ENCODE results near the gene HSD3B7. TPM values are rescaled to one million over a fixed set of nuclear protein-coding genes. Genes with fewer than 3 reads are reported as not detected.
A peak's percentile ranks its signal among the peaks of the same experiment; 100 is the strongest.

The HSD3B7 gene
- total RNA-seq, 1 experiment from 2014 or later = 5.5 TPM

DNA sequence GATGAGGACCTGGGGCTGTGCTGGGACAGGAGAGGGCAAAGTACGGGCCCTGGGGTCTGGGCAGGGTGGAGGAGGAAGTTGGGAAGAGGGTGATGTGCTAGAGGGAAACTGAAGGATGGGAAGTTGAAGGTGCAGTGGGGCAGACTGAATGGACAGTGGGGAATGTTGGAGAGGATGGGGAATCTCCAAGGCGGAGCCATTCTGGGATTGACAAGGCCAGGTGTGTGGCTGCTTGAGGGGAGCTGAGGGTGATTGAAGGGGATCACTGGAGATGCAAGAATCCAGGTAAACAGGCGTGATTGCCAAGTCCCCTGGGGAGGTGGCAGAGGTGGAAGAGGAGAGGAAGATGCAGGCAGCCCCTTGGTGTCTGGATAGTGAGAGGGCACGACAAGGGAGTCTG lies 8.5 kb upstream of the HSD3B7 start:
- H2BK15ac ChIP-seq (ENCODE audit: low read depth, low read length) = no peak overlapping the region
- no peak overlapping the region for H3K27ac ChIP-seq (ENCODE audit: insufficient read length, low read depth, low read length)
- no peak overlapping the region for H2BK5ac ChIP-seq (ENCODE audit: insufficient read length, low read length)
- no peak overlapping the region for H3K4ac ChIP-seq (ENCODE audit: low read depth, low read length)
- H3K9ac ChIP-seq (ENCODE audit: extremely low read depth, insufficient read length, low read length) = no peak overlapping the region
- Mint-ChIP-seq H3K4me3 (peak overlapping the region in 1 of 2 experiments; percentile 20; a peak in 1 of 5 replicates), H3K27ac (peak overlapping the region in 2 of 3 experiments; percentile 38 to 60; a peak in 2 of 7 replicates), H3K9me3 (no peaks in the 10 kb centered on the region; a peak in 1 of 5 replicates), H3K27me3 (ENCODE audit: low read depth) (no peaks in the 10 kb centered on the region), H3K4me1 (no peaks in the 10 kb centered on the region), H3K36me3 (ENCODE audit: insufficient read depth in 1 of 3, low read depth in 3 of 3) (peaks cover 53 to 83% (median 77%) of the 10 kb centered on the region in 3 experiments)
- H4K91ac ChIP-seq (ENCODE audit: insufficient read length, low read depth, low read length) = no peak overlapping the region
- H3K18ac ChIP-seq (ENCODE audit: insufficient read length, low read depth, low read length) = no peak overlapping the region
- H3K9me3 ChIP-seq (ENCODE audit: control insufficient read depth, low read depth, low read length) = no peaks in the 10 kb centered on the region
- no peak for DNase-seq
- H2BK12ac ChIP-seq (ENCODE audit: insufficient read length, low read depth, low read length) = no peak overlapping the region
- no peak overlapping the region for H2AK5ac ChIP-seq (ENCODE audit: insufficient read length, low read length)
- H4K20me1 ChIP-seq (ENCODE audit: control insufficient read depth, insufficient read depth, insufficient read length) = peaks cover 2% of the 10 kb centered on the region
- no peak overlapping the region for H4K5ac ChIP-seq (ENCODE audit: insufficient read length, low read depth, low read length)
- no peak overlapping the region for H2AFZ ChIP-seq (ENCODE audit: low read length)
- H3K4me1 ChIP-seq (ENCODE audit: insufficient read depth, low read length) = no peaks in the 10 kb centered on the region
- H3K14ac ChIP-seq (ENCODE audit: insufficient read depth, low read length) = no peak overlapping the region
- H2BK120ac ChIP-seq (ENCODE audit: low read depth, low read length, poor library complexity, severe bottlenecking) = no peak overlapping the region
- no peak overlapping the region for H2BK20ac ChIP-seq (ENCODE audit: low read depth, low read length, poor library complexity, severe bottlenecking)
- TF ChIP-seq, protein P1, sequence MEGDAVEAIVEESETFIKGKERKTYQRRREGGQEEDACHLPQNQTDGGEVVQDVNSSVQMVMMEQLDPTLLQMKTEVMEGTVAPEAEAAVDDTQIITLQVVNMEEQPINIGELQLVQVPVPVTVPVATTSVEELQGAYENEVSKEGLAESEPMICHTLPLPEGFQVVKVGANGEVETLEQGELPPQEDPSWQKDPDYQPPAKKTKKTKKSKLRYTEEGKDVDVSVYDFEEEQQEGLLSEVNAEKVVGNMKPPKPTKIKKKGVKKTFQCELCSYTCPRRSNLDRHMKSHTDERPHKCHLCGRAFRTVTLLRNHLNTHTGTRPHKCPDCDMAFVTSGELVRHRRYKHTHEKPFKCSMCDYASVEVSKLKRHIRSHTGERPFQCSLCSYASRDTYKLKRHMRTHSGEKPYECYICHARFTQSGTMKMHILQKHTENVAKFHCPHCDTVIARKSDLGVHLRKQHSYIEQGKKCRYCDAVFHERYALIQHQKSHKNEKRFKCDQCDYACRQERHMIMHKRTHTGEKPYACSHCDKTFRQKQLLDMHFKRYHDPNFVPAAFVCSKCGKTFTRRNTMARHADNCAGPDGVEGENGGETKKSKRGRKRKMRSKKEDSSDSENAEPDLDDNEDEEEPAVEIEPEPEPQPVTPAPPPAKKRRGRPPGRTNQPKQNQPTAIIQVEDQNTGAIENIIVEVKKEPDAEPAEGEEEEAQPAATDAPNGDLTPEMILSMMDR (conservative IDR thresholded peaks at IDR 0.05) = no peak
- WGBS (ENCODE audit: extremely low coverage, insufficient read length, low lambda C conversion rate) = no CpG with 5 or more reads among the region's 4 CpGs
- H3K79me1 ChIP-seq (ENCODE audit: insufficient read depth, low read depth, low read length, poor library complexity, severe bottlenecking) = no peaks in the 10 kb centered on the region
- no peak overlapping the region for H3K4me2 ChIP-seq (ENCODE audit: insufficient read depth, insufficient read length, low read length)
- no peaks in the 10 kb centered on the region for H3K79me2 ChIP-seq (ENCODE audit: insufficient read depth, low read length)
- H4K8ac ChIP-seq (replicated peaks; ENCODE audit: insufficient read length, low read depth, low read length) = no peak overlapping the region
- H3K23me2 ChIP-seq (ENCODE audit: insufficient read length, low read depth, low read length, poor library complexity, severe bottlenecking) = no peaks in the 10 kb centered on the region
- no peak overlapping the region for H3T11ph ChIP-seq (ENCODE audit: low read length)
- H3K23ac ChIP-seq (ENCODE audit: insufficient read length, low read depth, low read length) = no peak overlapping the region
- no peaks in the 10 kb centered on the region for H3K27me3 ChIP-seq (ENCODE audit: insufficient read depth, low read length)
- H3K56ac ChIP-seq (ENCODE audit: insufficient read length, low read depth, low read length) = no peak overlapping the region
